HG02763 (cell line): Measurements from ENCODE around the gene GSE1.

ENCODE experiments used
- ATAC-seq: cut with Tn5 transposase; IDR thresholded peaks from one replicate; pipeline ENCODE4 v1.9.1; 2021; ENCODE audit warnings: mild to moderate bottlenecking, moderate library complexity; ENCODE audit not compliant: unreplicated experiment

Gene GSE1

DNA sequence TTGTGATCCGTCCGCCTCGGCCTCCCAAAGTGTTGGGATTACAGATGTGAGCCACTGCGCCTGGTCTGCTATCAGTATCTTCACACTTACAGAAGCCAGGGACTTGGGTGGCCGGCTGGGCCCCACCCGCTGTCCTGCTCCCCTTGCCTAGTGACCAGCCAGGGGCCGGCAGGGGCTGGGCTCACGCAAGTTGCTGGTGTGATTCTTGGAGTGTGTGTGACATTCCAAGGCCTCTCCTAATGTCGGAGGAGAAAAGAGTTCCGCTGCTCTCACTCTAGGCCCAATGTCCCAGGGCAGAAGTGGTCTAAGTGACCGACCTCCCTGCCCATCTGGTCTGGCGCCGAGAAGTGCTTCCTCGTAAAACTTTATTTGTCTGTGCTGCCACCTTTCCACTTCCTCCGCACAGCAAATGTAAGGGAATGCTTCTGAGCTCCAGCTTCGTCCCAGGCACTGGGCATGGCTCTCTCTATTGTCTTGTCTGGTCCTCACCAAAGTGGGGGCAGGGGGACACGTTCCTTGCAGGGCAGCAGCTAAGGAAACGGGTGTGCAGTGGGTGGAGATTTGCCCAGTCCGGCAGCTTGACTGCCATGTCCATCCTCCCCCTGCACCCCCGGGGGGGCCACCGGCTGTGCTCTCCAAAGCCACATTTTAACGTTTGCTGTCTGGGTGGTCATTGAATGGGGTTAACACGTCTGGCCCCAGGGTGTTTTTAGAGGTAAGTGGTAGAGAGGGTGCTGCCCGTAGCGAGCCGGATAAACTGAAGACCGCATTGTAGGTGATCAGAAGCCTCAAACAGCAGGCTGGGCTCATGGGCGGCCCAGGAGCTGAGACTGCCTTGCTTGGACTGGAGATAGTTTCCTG lies 7.8 kb upstream of the GSE1 start:
- no peak for ATAC-seq

DNA sequence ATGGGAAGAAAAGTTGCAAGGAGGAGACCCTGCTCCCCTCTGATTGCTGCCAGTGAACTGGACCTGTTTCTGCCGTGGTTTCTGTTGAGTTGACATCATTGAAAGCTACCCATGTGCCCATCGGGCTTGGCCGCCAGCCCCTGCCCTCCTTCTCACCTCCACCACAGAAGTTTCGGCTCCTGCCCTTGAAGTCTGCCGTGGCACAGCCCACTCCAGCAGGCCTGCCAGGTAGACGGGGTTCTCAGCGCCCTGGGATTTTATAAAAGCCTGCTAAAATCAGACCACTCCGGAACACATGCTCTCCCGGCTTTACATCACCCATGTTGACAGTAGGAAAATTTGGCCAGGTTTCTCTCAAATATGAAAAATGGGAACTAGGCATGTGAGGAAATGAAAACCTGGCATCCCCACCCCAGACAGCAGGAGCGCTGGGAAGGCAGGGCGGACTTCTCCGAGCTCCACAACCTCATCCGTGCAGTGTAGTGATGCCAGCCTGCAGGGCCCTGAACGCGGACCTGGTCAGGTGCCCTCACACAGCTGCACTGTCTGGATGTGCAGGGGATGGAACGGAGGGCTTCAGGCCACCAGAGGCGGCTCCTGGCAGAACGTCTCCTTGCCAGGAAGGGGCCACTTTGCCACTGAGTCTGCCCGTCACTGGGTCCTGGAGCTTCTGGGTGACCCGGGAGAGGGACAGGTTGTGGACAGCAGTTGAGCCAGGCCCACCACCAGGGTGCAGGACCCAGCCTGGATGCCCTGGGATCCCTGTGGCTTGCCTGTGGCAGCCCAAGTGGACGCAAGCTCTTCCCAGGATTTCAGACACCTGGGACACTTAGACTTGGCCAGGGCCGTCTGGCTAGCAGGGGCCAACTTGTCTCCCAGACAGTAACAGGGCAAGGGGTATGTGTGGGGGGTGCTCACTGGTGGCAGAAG lies 6.9 kb upstream of the GSE1 start:
- no peak for ATAC-seq

DNA sequence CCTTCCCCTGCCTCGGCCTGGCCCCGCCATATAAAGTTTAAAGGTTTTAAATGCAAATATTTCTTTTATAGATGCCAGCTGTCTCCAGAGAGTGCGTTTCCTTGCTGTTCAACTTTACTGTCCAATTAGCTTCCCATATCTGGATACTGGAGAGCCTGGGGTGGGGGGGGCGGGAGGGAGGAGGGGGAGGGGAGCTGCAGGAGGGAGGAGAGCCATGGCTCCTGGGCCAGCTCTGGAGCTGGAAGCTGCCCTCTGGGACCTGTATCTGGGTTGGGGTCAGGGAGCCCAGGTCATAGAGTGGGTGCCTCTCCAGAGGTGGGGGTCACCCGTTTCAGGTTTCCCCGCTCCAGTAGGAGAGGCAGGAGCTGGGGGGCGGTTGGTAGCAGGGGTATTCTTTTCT lies 6.2 kb upstream of the GSE1 start:
- no peak for ATAC-seq

DNA sequence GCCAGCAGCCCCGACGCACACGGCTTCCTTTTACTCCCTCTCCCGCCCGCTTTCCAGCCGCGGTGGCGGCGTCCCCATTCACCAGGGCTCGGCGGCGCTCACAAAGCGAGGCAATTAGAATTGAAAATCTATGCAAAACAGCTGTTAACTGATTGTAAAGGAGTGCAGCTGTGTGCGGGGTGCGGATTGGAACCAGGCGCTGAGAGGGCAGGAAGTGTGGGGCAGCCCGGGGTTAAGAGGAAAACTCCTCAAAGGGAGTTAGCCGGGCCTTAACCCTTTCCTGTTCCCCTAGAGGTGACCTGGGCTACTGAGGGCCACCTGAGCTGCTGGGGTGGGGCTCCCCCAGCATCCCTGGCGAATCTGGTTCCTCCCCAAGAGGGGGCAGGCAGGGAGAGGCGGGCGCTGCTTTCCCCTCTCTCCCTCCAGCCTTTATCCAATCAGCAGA lies 5.8 kb upstream of the GSE1 start:
- ATAC-seq = no peak

DNA sequence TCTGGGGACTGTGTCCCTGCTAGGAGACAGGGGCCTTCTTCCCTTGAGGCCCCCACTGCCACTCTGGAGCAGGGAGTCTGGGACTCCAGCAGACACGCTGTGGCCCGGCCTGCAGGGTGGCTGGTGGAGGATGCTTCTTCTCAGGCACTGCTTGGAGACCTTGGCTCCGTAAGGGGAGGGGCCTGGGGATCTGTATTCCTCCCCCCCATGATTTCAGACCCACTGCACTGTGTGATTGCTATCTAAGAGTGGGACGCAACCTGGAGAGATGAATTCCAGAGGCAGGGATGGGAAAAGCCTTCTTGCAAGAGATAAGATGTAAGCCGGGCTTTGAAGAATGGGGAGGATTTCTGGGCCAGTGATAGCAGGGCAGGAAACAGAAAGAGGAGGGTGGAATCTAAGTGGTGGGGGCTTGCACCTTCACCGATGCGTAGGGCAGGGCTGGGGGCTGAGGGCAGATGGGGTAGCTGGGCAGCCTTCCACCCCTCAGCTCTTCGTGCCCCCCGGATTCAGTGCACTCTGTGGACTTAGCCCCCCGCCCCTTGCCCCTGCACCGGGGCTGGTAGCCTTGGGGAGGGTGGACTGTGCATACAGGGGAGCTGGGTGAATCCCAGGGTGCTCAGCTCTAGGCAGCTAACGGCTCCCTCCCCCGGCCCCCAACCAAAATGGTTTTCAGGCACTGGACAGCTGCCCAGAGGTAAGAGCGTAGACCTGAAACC lies 5.2 kb upstream of the GSE1 start:
- ATAC-seq = no peak

DNA sequence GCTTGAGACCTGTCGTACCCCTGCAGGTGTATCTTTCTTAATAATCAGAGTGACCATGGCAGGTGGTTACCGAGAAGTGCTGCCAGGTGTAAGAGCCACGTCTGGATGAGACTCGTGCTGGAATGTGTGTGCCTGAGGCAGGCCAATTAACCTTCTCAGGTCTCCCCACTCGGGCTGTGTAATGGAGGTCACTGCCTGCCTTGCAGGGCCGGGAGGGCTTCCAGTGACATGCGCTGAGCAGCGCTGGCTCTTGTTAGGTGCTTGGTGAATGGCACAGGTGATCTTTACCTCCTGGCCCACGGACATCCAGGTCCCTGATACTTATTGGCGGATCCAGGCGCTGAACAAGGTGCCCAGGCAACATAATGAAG lies 4.6 kb upstream of the GSE1 start:
- ATAC-seq = no peak

DNA sequence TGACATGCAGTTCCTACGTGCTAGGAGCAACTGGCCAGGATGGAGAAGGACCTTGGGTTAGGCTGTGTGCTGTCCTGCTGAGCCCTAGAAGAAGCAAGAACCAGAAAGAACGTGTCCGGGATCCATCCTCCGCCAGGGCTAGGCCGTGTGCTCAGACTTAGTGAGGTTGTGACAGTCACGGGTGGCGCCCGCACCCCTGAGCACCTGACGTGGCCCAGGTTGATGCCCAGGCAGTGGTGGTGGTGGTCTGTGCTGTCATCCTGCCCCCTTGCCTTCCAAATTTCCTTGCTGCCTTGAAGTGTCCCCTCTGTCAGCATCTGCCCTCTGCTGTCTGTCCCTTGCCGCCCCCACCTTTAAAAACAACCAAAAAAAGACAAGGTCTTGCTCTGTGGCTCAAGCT lies 4.2 kb upstream of the GSE1 start:
- ATAC-seq = no peak

DNA sequence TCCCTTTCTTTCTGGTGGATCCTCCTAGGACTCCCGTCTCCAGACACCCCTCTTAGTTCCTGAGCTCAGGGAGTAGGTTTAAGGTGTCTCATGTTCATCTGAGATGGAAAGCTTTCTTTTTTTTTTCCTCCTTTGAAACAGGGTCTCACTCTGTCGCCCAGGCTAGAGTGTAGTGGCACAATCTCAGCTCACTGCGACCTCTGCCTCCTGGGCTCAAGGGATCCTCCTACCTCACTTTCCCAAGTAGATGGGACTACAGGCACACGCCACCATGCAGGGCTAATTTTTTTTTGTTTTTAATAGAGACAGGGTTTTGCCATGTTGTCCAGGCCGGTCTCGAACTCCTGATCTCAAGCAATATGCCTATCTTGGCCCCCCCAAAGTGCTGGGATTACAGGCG lies 3.6 kb upstream of the GSE1 start:
- ATAC-seq = no peak

DNA sequence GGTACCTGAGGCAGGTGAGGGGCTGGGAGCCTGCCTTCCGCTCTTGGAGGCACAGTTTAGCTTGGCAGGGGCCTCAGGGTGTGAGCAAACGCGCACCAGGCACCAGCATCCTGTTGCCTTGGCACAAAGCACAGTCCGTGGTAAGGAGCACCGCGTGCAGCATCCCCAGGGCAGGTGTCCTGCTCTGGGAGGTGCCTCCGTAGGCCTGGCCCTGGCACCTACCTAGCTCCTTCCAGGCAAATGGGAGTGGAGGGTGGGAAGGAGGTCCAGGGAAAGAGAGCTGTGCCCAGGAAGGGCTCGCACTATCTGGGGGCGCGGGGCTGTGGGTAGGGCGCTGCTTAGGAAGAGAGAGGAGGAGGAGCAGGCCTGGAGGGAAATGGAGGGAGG lies 3.1 kb upstream of the GSE1 start:
- no peak for ATAC-seq

DNA sequence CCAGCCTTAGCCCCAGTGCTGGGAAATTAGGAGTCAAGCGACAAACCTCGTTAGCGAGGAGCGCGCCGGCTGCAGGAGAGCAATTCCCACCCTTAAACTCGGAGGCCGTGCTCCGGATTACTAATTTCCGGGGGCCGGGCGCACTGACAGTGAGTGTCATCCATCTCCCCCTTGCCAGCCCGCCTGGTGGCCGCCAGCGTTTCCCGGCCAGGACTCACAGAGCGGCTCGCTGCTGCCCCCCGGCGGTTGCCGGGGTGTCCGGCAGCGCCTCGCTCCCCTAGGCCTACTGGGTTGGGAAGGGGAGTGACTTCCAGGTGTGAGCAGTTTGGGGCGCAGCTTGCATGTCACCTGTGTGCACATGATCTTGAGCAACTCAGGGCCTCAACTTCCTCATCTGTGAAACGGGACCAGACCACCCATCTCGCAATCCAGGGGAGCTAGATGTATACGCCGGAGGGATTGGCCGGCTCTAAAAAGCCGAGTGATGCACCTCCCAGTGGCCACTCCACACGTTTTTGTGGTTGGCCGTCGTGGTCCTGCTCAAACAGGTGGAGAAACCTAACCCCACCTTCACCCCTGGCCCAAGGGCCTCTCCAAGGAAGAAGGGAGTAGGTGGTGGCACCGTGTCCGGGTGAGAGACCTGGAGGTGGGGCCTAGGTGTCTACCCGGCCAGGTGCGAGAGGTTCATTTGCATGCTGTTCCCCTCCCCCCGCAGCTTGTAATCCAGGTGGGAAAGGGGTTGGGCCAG lies 2.5 kb upstream of the GSE1 start:
- peak; percentile 37 for ATAC-seq

DNA sequence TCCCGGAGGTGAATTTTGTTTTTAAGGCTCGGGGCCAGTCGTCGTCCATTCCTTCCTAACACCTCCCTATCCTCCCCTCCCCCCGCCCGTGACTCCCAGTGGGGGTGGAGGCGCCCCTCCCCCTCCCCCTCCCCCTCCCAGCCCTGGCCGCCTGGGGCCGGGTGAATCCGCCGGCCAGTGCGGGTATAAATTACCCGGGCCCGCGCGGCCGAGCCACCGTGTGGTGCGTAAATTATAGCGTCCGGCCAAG lies 2.0 kb upstream of the GSE1 start:
- ATAC-seq = no peak

DNA sequence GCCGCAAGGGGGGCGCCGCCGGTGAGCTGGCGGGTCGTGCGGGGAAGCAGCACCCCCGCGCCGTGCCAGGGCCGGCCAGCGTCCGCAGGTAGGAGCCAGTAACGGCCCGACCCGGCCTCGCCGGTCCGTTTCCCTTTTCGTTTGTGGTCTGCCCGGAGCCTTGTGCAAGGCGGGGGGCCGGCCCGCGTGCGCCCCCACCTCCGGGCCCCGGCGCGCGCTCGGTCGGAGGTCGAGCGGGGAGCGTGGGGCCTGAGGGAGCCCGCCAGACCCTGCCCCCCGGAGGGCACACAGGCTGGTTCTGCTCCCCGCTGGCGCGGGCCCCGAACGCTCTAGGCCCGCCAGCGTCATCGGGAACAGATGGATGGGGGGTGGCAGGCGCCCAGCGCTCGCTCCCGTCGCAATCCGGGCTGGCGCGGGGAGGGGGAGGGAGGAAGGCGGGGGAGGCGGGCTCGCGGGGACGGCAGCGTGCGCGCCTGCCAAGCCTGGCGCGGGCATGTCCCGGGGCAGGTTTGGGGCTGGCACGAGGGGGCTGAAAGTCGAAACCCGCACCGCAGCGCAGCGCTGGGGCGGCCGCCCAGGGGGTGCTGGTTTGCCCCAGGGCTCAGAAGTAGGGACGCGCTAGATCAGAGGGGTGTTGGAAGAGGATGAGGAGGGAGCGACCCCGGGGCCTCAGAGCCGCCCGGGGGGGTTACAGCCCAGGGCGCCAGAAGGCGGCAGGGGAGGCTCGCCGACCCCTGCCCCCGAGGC lies 1.5 kb upstream of the GSE1 start:
- no peak for ATAC-seq

DNA sequence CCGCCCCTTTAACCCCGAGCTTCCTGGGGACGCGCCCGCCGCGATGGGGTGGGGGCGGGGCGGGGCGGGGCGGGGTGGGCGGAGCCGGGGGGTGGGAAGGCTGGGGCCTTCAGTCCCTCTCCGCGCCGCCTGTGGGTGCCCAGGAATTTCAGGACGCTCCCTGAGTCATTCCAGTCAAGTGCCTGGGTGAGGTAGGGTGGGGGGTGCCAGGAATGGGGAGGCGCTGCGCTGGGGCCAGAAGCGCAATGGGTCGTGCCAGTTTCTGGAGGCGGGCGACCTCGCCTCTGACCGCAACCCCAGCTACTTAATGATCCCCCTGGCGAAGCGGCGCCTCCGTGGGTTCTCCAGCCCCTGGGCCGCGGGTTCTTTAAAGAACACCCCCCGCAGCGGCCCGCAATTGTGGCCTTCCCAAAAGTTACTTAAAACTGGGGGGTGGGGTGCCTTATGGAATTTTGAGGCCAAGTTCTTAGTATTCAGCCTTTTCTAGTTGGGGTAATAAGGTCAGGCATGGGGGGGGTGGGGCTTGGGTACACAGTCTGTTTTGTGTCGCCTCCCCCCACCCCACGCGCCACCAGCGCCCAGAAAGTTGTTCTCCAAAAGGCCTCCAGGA lies 826 bp upstream of the GSE1 start:
- no peak for ATAC-seq

DNA sequence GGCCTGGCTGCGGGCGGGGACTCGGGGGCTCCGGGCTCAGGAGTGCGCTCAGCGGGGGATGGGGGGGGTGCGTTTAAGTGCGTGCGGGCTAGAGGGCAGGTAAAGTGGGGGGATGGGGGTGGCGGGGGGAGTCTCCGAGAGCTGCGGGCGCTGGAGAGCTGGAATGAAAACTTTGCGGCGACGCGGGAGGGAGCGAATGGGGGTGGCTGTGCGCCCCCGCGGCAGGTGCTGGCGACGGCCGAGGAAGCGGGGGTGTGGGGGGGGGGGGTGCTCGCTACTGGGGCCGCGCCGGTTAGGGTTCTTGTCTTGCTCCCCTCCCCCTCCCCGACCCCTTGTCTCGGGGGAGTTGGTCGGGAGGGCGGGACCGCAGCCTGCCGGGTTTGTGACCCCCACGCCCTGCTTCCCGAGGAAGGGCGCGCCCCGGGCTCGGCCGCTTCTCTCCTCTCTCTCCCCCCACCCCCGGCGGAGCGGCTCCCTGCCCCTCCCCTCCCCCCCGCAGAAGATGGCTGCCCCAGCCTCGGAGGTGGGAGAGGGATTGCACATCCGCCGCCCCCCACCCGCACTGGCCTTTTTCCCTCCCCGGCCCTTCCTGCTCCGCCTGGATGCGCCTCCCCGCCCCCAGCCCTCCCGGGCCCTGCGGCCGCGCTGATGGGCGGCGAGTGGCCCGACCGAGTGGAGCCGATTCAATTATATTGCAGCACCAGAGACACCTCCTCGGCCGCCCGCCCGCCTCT lies 649 bp downstream of the GSE1 start:
- no peak for ATAC-seq

DNA sequence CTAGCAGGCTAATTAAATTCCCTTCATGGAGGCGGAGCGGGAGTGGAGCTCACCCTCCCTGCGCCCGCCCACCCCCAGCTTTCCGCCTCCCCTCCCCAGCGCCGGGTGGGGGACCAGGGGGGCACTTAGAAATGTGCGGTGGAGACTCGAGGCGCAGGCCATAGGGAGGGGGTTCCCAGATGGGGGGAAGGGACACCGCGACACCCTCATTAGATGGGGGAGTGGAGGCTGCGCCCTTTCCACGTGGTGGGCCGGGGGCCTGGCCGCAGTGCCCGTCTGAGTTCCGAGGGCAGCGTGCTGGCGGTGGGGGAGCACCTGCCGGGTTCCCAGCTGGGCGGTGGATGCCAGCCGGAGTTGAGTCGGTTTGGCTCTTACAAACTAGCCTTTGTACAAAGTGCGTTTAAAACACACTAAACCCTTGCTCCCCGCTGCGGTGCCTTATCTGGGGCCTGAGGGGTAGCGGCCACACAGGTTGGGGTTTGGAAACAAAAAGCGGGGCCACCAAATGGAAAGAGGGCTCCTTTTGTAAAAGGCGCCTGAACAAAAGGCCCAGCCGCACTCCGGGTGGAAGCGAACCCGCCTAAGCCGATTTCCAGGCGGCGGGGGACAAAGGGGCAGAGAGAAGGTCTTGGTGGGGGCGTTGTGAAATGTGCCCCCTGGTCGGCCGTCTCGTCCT lies 1.4 kb downstream of the GSE1 start:
- no peak for ATAC-seq

DNA sequence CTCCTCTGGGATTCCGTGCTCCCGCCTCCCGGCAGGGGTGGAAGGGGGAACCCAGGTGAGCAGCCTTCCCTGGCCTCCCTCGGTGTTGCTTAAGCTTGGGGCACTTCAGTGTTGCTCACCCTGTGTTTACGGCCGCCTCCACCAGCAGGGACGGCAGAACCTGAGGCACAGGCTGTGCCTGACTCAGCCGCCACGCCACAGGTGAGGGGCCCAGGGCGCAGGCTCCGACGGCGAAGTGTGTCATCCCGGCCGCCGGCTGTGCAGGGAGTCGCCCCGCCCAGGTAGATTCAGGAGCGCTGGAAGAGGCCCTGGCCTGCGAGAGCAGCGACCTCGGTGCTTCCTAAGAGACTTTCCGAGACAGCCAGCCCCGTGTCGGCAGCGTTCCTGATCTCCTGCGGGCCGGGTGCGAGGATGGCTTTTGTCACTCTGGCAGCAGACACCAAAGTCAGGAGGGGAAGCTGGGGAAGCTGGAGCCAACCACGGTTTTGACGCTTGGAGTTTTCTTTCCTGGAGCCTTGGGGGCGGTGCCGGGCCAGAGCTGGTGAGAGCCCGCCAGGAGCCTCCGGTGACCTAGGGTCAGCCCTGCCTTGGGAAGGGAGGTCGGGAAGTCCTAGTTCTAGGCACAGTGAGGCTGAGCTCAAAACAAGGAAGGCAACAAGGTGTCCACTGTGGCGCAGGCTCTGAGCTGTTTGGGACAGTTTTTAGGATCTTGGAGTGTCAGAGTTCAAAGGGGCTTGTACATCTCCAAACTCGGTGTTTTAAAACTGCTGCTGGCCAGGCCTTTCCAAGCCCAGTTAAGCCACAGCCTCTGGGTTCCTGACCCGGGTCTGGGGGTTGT lies 2.1 kb downstream of the GSE1 start:
- no peak for ATAC-seq

DNA sequence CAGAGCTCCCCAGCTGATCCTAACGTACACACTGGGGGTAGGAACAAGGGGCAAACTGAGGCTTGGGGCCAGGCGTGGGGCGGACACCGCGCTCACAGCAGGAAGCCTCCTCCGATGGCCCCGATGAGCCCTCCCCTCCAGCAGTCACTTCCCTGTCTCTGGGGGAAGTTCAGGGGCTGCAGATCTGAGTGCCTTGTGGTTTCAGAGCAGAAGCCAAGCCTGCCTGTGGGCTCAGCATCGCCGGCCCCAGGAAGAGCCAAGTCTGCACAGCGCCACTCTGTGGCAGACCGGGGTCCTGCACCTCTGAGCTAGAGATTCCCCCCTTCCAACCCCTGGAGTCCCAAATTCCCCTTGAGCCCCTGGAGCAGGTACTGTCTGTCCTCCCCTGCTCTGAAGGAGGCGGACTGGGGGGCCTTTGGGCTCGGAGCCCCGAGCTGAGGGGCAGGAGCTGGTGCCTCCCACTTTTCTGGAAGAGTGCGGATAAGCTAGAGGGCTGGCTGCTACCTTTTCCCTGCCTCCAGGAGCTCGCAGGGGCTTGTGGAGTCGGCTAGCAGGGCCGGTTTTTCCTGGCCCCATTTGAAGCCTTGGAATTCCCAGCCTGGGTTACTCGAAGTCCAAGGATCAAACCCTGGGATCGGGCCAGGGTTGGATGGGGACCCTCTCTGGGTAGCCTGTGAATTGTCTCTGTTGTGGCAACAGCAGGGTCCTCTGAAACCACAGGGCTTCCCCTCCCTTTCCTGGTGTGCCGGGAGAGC lies 2.9 kb downstream of the GSE1 start:
- no peak for ATAC-seq
